Natural killer cell treated with Interleukin-12 subunit alpha and Interleukin-12 subunit beta and Interleukin-15 and Interleukin-18, amount 100 ng/mL, for 72 hours (primary cell): ENCODE data around the gene NRXN3. TPM values are rescaled to one million over a fixed set of nuclear protein-coding genes. Genes with fewer than 3 reads are reported as not detected.

Source experiments
- ATAC-seq, 2 donors: fragments of 150-1000 bp; cut with Tn5 transposase in 1 of 2; sonication (Bioruptor Pico), chemical (Tn5 transposase) in 1 of 2; 2 replicates each; pipeline ENCODE4 v1.10.0; 2021
- DNase-seq: peaks from one replicate; pipeline ENCODE4 v3.0.0; 2022; ENCODE audit warnings: low spot score
- H3K27ac Mint-ChIP-seq, 2 donors: 1 replicate in 1 of 2; 2 replicates in 1 of 2; pipeline ENCODE4 v1.8.0; 2022; ENCODE audit warnings: mixed read lengths in 2 of 2, mild to moderate bottlenecking in 1 of 2, moderate library complexity in 1 of 2
- H3K27me3 Mint-ChIP-seq, 2 donors: 1 replicate in 1 of 2; 2 replicates in 1 of 2; pipeline ENCODE4 v1.8.0; 2022; ENCODE audit warnings: mixed read lengths in 2 of 2
- H3K36me3 Mint-ChIP-seq: one replicate; pipeline ENCODE4 v1.8.0; 2022; ENCODE audit warnings: mixed read lengths
- H3K4me1 Mint-ChIP-seq, 2 donors: 1 replicate in 1 of 2; 2 replicates in 1 of 2; pipeline ENCODE4 v1.8.0; 2022; ENCODE audit warnings: low read depth in 2 of 2, mixed read lengths in 2 of 2, mild to moderate bottlenecking in 1 of 2
- H3K4me3 Mint-ChIP-seq: one replicate; pipeline ENCODE4 v1.8.0; 2022; ENCODE audit warnings: mixed read lengths
- H3K9me3 Mint-ChIP-seq: 2 replicates; pipeline ENCODE4 v1.8.0; 2022; ENCODE audit warnings: mixed read lengths
- total RNA-seq, 2 donors: library from RNA; stranded (reverse); gene quantifications; one replicate each; pipeline ENCODE4 v1.2.3, GENCODE V29; 2022

NRXN3 gene
- total RNA-seq, 2 donors from 2014 or later = not detected

- Mint-ChIP-seq H3K4me3 (no peak overlapping the region), H3K9me3 (peaks cover 7% of the 10 kb centered on the region), H3K4me1 (no peaks in the 10 kb centered on the region), H3K27me3 (no peaks in the 10 kb centered on the region), H3K27ac (no peak overlapping the region), H3K36me3 (no peaks in the 10 kb centered on the region)
- no peak for DNase-seq
- ATAC-seq = no peak
These were observed 1360.4 kb downstream of the NRXN3 start for GRCh38 chr14:79530555-79530954.

DNA sequence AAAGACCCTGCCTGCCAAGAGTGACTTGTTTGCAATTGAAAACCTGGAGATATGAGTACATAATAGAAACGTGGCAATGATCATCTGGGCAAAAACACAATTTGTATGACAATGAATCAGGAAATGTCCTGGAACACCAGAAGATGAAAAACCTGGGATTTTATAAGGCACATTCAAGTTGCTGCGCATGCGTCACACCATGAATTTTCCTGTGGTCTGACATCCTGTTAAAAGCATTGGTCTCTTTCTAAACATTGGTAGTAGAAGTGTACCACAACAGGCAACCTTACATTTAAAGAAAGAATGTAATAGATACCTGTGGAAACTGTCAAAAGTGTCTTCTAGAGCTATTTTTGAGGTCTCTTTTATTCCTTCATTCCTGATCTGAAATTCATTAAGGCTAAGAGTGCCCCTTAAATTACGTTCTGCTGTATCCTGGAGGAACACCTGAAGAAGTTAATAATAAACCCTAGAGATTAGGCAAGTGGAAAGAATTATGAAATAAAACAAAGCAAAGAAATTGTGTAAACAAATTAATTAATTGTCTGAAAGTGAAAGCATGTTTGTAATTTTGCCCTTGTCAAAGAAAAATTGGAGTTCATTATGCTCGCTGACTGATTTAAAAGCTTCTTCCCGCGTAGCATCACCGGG lies 1364.7 kb downstream of the NRXN3 start:
- Mint-ChIP-seq H3K27ac (no peak overlapping the region), H3K4me3 (no peak overlapping the region), H3K4me1 (no peaks in the 10 kb centered on the region)

GRCh38 chr14:79540394-79540793 lies 1370.2 kb downstream of the NRXN3 start:
- ATAC-seq (no peak), DNase-seq (no peak)
- no peaks in the 10 kb centered on the region for H3K27me3 Mint-ChIP-seq
- H3K4me3 Mint-ChIP-seq = no peak overlapping the region
- no peaks in the 10 kb centered on the region for H3K4me1 Mint-ChIP-seq
- peaks cover 14% of the 10 kb centered on the region for H3K9me3 Mint-ChIP-seq
- no peaks in the 10 kb centered on the region for H3K36me3 Mint-ChIP-seq
- no peak overlapping the region for H3K27ac Mint-ChIP-seq

More for the DNA sequence above, 1364.7 kb downstream of the NRXN3 start:
- DNase-seq = no peak
- no peak for ATAC-seq
- H3K36me3 Mint-ChIP-seq = no peaks in the 10 kb centered on the region
- H3K27me3 Mint-ChIP-seq = no peaks in the 10 kb centered on the region
- H3K9me3 Mint-ChIP-seq = peaks cover 11% of the 10 kb centered on the region

DNA sequence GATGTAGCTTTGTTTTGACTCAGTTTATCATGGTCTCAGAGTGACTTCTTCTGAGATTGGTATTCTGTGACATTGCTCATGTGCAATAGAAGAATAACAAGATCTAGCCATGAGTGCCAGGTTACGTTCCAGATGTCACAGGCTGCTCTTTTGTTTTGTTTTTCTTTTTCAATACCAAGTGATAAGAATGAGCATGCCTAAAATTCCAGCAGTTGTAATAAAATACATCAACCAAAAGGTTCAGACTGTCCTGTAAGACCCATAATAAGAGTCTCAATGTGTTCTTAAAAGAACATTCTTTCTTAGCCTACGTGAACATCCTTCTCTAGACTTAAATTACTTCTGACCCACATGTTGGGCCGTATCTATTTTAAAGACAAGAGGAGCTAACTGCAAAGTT lies 1371.9 kb downstream of the NRXN3 start:
- DNase-seq (no peak), ATAC-seq (no peak)
- Mint-ChIP-seq H3K4me1 (no peaks in the 10 kb centered on the region), H3K27me3 (no peaks in the 10 kb centered on the region), H3K4me3 (no peak overlapping the region), H3K27ac (no peak overlapping the region), H3K36me3 (peaks cover under 1% of the 10 kb centered on the region), H3K9me3 (peaks cover 9% of the 10 kb centered on the region)

GRCh38 chr14:79543348-79543747 lies 1373.2 kb downstream of the NRXN3 start:
- no peak overlapping the region for H3K4me3 Mint-ChIP-seq
- DNase-seq = no peak

DNA sequence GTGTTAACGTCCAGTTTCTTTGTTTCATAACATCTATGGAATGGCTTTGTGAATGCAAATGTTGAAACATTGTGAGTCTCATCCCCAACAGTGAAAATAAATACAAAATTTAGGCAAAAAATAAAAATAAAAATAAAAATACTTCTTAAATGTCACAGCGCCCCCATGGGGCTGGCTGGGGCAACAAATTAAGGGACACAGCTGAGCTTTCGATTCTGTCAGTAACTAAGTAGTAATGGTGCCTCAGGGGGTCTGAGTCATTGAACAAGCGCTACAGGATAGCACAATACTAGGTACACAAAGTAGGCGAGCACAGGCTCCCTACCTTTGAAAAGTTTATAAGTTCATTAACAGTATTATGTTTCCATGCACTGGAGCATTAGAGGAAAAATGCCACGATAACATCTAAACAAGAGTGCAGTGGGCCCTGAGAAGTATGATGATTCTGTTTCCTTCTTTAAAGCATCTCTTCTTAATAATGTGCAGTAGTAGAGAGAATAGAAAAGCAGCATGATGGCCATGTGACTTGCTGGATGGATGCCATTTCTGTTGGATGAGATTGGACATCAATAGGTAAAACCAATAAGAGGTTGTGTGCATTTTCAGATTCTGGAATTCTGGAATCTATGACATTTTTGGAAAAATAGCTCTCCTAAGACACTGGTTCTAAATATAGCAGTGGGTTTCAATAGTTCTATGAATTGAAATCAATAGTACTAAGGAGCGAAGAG lies 1374.0 kb downstream of the NRXN3 start:
- H3K27me3 Mint-ChIP-seq = no peaks in the 10 kb centered on the region
- H3K27ac Mint-ChIP-seq = no peak overlapping the region
- H3K4me1 Mint-ChIP-seq = no peaks in the 10 kb centered on the region
- no peak for DNase-seq
- H3K9me3 Mint-ChIP-seq = peaks cover 6% of the 10 kb centered on the region
- ATAC-seq = no peak
- no peak overlapping the region for H3K4me3 Mint-ChIP-seq
- H3K36me3 Mint-ChIP-seq = peaks cover 6% of the 10 kb centered on the region

More at GRCh38 chr14:79543348-79543747, 1373.2 kb downstream of the NRXN3 start:
- H3K36me3 Mint-ChIP-seq = peaks cover 6% of the 10 kb centered on the region
- no peaks in the 10 kb centered on the region for H3K27me3 Mint-ChIP-seq
- H3K27ac Mint-ChIP-seq = no peak overlapping the region
- no peak for ATAC-seq
- peaks cover 9% of the 10 kb centered on the region for H3K9me3 Mint-ChIP-seq
- no peaks in the 10 kb centered on the region for H3K4me1 Mint-ChIP-seq

DNA sequence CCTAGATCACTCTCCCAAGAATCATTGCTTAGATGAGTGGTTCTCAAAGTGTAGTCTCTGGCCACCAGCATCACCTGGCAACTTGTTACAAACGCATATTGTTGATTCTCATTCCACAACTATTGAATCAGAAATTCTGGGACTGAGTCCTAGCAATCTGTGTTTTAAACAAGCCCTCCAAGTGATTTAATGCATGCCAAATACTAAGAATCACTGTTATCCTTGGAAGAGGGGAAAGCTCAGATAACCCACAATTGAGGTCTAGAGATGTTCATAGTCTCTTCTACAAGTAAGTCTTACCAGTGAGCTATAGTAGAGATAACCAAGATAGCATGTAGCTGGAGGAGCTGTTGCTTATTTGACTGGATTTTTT lies 1374.5 kb downstream of the NRXN3 start:
- Mint-ChIP-seq H3K9me3 (peaks cover 6% of the 10 kb centered on the region), H3K27me3 (no peaks in the 10 kb centered on the region), H3K4me3 (no peak overlapping the region), H3K4me1 (no peaks in the 10 kb centered on the region), H3K27ac (no peak overlapping the region), H3K36me3 (peaks cover 6% of the 10 kb centered on the region)
- ATAC-seq (no peak), DNase-seq (no peak)

DNA sequence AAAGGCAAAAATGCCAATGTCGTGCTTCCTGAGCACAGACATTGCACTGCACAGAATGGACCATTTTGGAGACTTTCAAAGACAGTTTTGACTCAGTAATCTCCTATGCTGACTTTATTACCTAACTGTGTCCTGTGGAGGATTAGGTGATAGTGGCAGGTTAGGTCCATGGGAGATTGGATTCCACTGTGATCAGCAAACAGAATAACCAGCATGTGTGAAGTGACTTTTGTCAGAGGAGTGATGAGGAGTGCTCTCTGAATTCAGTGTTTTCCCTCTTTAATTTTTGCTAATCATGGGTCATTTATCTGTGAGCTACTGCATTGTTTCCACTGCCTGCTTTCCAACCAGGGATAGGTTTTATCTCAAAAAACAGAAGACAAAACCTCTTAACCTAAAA lies 1378.7 kb downstream of the NRXN3 start:
- H3K27ac Mint-ChIP-seq = no peak overlapping the region
- H3K4me1 Mint-ChIP-seq = no peaks in the 10 kb centered on the region
- no peak for DNase-seq
- H3K4me3 Mint-ChIP-seq = no peak overlapping the region
- no peaks in the 10 kb centered on the region for H3K27me3 Mint-ChIP-seq
- no peaks in the 10 kb centered on the region for H3K9me3 Mint-ChIP-seq
- H3K36me3 Mint-ChIP-seq = peaks cover 6% of the 10 kb centered on the region
- no peak for ATAC-seq

GRCh38 chr14:79549515-79549914 lies 1379.3 kb downstream of the NRXN3 start:
- Mint-ChIP-seq H3K4me3 (no peak overlapping the region), H3K9me3 (no peaks in the 10 kb centered on the region), H3K27me3 (no peaks in the 10 kb centered on the region), H3K36me3 (peaks cover 6% of the 10 kb centered on the region), H3K4me1 (no peaks in the 10 kb centered on the region), H3K27ac (no peak overlapping the region)
- DNase-seq (no peak), ATAC-seq (no peak)

DNA sequence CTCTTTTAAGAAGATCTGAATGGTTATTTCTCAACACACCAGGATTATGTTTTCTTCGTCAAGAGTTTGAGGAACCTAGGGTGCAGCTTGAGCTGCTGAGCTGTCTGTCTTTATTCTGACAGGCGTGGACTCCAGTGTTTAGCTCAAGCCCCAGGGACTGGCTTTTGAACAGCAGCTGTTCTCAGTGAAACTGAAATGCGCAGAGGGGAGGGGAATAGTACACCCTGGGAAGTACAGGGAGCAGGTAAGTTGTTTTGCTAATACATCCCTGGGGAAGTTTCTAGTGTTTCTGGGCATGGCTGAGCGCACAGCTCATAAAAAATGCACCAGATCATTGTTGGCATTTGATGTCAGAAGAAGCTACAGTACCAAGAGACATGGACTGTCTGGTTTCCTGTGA lies 1381.3 kb downstream of the NRXN3 start:
- H3K27ac Mint-ChIP-seq = no peak overlapping the region
- ATAC-seq (no peak), DNase-seq (no peak)
- H3K27me3 Mint-ChIP-seq = no peaks in the 10 kb centered on the region
- no peaks in the 10 kb centered on the region for H3K4me1 Mint-ChIP-seq
- H3K4me3 Mint-ChIP-seq = no peak overlapping the region
- peaks cover 4% of the 10 kb centered on the region for H3K9me3 Mint-ChIP-seq
- peaks cover 6% of the 10 kb centered on the region for H3K36me3 Mint-ChIP-seq

- H3K9me3 Mint-ChIP-seq = peaks cover 5% of the 10 kb centered on the region
- no peak overlapping the region for H3K4me3 Mint-ChIP-seq
These were observed 1382.6 kb downstream of the NRXN3 start for GRCh38 chr14:79552778-79553177.

GRCh38 chr14:79554816-79555215 lies 1384.6 kb downstream of the NRXN3 start:
- no peaks in the 10 kb centered on the region for H3K36me3 Mint-ChIP-seq
- no peak overlapping the region for H3K4me3 Mint-ChIP-seq
- H3K27ac Mint-ChIP-seq = no peak overlapping the region
- H3K4me1 Mint-ChIP-seq = no peaks in the 10 kb centered on the region
- peaks cover 9% of the 10 kb centered on the region for H3K9me3 Mint-ChIP-seq
- ATAC-seq = no peak
- DNase-seq = no peak
- H3K27me3 Mint-ChIP-seq = no peaks in the 10 kb centered on the region

More at GRCh38 chr14:79552778-79553177, 1382.6 kb downstream of the NRXN3 start:
- DNase-seq (no peak), ATAC-seq (no peak)
- no peaks in the 10 kb centered on the region for H3K36me3 Mint-ChIP-seq
- H3K27ac Mint-ChIP-seq = no peak overlapping the region
- H3K4me1 Mint-ChIP-seq = no peaks in the 10 kb centered on the region
- no peaks in the 10 kb centered on the region for H3K27me3 Mint-ChIP-seq

DNA sequence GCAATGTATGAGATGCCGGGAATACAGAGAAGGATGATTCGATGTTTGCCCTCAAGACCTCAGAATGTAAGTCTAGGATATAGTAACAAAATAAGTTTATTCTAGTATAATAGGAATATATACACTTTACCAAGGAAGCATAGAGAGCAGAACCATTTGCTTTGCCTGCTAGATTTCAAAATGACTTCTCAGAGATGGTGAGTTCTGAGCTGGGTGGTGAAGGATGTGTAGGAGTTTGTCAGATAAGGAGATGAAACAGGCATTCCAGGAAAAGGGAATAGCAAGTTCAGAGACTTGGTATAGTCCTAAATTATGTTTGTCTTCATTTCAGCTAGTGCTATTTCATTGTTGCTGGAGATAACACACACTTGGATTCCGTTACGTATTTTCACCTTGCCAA lies 1385.3 kb downstream of the NRXN3 start:
- no peak for ATAC-seq
- Mint-ChIP-seq H3K27me3 (no peaks in the 10 kb centered on the region), H3K9me3 (peaks cover 9% of the 10 kb centered on the region), H3K4me3 (no peak overlapping the region), H3K4me1 (no peaks in the 10 kb centered on the region), H3K36me3 (no peaks in the 10 kb centered on the region), H3K27ac (no peak overlapping the region)
- DNase-seq = no peak

GRCh38 chr14:79557309-79557708 lies 1387.1 kb downstream of the NRXN3 start:
- Mint-ChIP-seq H3K27ac (no peak overlapping the region), H3K27me3 (no peaks in the 10 kb centered on the region), H3K36me3 (no peaks in the 10 kb centered on the region), H3K4me1 (no peaks in the 10 kb centered on the region), H3K4me3 (no peak overlapping the region), H3K9me3 (peaks cover 12% of the 10 kb centered on the region)
- DNase-seq (no peak), ATAC-seq (no peak)
